H9 (cell line): ENCODE results near the gene FBXO38. TPM values are rescaled to one million over a fixed set of nuclear protein-coding genes. Genes with fewer than 3 reads are reported as not detected.

Experiments used
- DNase-seq: peaks from one replicate; pipeline ENCODE4 v3.0.0-alpha.2; 2017
- H2AFZ ChIP-seq: one replicate; pipeline ENCODE4 v1.6.1; 2013; ENCODE audit warnings: mild to moderate bottlenecking, low read length, control low read depth, moderate library complexity
- H2AK5ac ChIP-seq: 2 replicates; pipeline ENCODE4 v1.6.1; 2013; ENCODE audit warnings: low read length, control low read depth, mixed read lengths; ENCODE audit not compliant: insufficient read length
- H2BK120ac ChIP-seq: one replicate; pipeline ENCODE4 v1.6.1; 2013; ENCODE audit warnings: low read depth, mild to moderate bottlenecking, low read length, control low read depth, inconsistent platforms; ENCODE audit not compliant: poor library complexity, severe bottlenecking
- H2BK12ac ChIP-seq: 2 replicates; pipeline ENCODE4 v1.6.1; 2013; ENCODE audit warnings: low read length, control low read depth, mixed read lengths, low read depth; ENCODE audit not compliant: insufficient read length
- H2BK15ac ChIP-seq: 2 replicates; pipeline ENCODE4 v1.6.1; 2013; ENCODE audit warnings: low read depth, low read length, control low read depth
- H2BK20ac ChIP-seq: one replicate; pipeline ENCODE4 v1.6.1; 2013; ENCODE audit warnings: low read depth, mild to moderate bottlenecking, low read length, control low read depth, inconsistent platforms; ENCODE audit not compliant: poor library complexity, severe bottlenecking
- H2BK5ac ChIP-seq: 2 replicates; pipeline ENCODE4 v1.6.1; 2013; ENCODE audit warnings: low read length, control low read depth, mixed read lengths; ENCODE audit not compliant: insufficient read length
- H3K14ac ChIP-seq: 2 replicates; pipeline ENCODE4 v1.6.1; 2013; ENCODE audit warnings: low read length, control low read depth; ENCODE audit not compliant: insufficient read depth
- H3K18ac ChIP-seq: 2 replicates; pipeline ENCODE4 v1.6.1; 2013; ENCODE audit warnings: low read depth, mild to moderate bottlenecking, mixed read lengths, low read length, control low read depth; ENCODE audit not compliant: insufficient read length
- H3K23ac ChIP-seq: 2 replicates; pipeline ENCODE4 v1.6.1; 2013; ENCODE audit warnings: low read length, control low read depth, mixed read lengths, low read depth; ENCODE audit not compliant: insufficient read length
- H3K23me2 ChIP-seq: 2 replicates; pipeline ENCODE4 v1.6.1; 2013; ENCODE audit warnings: low read depth, mild to moderate bottlenecking, mixed read lengths, low read length, control low read depth; ENCODE audit not compliant: insufficient read length, poor library complexity, severe bottlenecking
- H3K27ac ChIP-seq: 2 replicates; pipeline ENCODE4 v1.5.1; 2013; ENCODE audit warnings: low read length, control low read depth, mixed read lengths, low read depth; ENCODE audit not compliant: insufficient read length
- H3K27me3 ChIP-seq: 2 replicates; pipeline ENCODE4 v1.6.1; 2013; ENCODE audit warnings: low read length, control low read depth, inconsistent platforms; ENCODE audit not compliant: insufficient read depth
- H3K4ac ChIP-seq: 2 replicates; pipeline ENCODE4 v1.6.1; 2013; ENCODE audit warnings: low read depth, mild to moderate bottlenecking, control low read depth, inconsistent platforms, low read length, moderate library complexity
- H3K4me1 ChIP-seq: 2 replicates; pipeline ENCODE4 v1.6.1; 2013; ENCODE audit warnings: low read length, control low read depth, inconsistent platforms; ENCODE audit not compliant: insufficient read depth
- H3K4me2 ChIP-seq: 2 replicates; pipeline ENCODE4 v1.6.1; 2013; ENCODE audit warnings: low read length, control low read depth, mixed read lengths; ENCODE audit not compliant: insufficient read length, insufficient read depth
- H3K56ac ChIP-seq: 2 replicates; pipeline ENCODE4 v1.6.1; 2013; ENCODE audit warnings: low read depth, mild to moderate bottlenecking, mixed read lengths, low read length, control low read depth; ENCODE audit not compliant: insufficient read length
- H3K79me1 ChIP-seq: 2 replicates; pipeline ENCODE4 v1.6.1; 2013; ENCODE audit warnings: low read depth, mild to moderate bottlenecking, moderate library complexity, low read length, control low read depth, inconsistent platforms; ENCODE audit not compliant: insufficient read depth, poor library complexity, severe bottlenecking
- H3K79me2 ChIP-seq: 2 replicates; pipeline ENCODE4 v1.6.1; 2013; ENCODE audit warnings: low read length, control low read depth, inconsistent platforms; ENCODE audit not compliant: insufficient read depth
- H3K9ac ChIP-seq: 2 replicates; pipeline ENCODE4 v1.6.1; 2013; ENCODE audit warnings: low read length, control low read depth, mixed read lengths; ENCODE audit not compliant: insufficient read length; ENCODE audit errors: extremely low read depth
- H3K9me3 ChIP-seq: one replicate; pipeline ENCODE4 v1.6.1; 2013; ENCODE audit warnings: low read depth, low read length, inconsistent platforms; ENCODE audit not compliant: control insufficient read depth
- H3T11ph ChIP-seq: one replicate; pipeline ENCODE4 v1.6.1; 2013; ENCODE audit warnings: mild to moderate bottlenecking, low read length, control low read depth, inconsistent platforms
- H4K20me1 ChIP-seq: one replicate; pipeline ENCODE4 v1.6.1; 2013; ENCODE audit not compliant: control insufficient read depth, insufficient read length, insufficient read depth
- H4K5ac ChIP-seq: 2 replicates; pipeline ENCODE4 v1.6.1; 2013; ENCODE audit warnings: low read depth, mild to moderate bottlenecking, mixed read lengths, low read length, control low read depth; ENCODE audit not compliant: insufficient read length
- H4K8ac ChIP-seq: replicated peaks from 2 replicates; pipeline ENCODE4 v1.6.1; 2013; ENCODE audit warnings: low read length, control low read depth, mixed read lengths, low read depth; ENCODE audit not compliant: insufficient read length
- H4K91ac ChIP-seq: 2 replicates; pipeline ENCODE4 v1.6.1; 2013; ENCODE audit warnings: low read depth, mild to moderate bottlenecking, moderate library complexity, mixed read lengths, low read length, control low read depth; ENCODE audit not compliant: insufficient read length
- H3K27ac Mint-ChIP-seq, 3 experiments: 2 replicates in 2 of 3; 3 replicates in 1 of 3; pipeline ENCODE4 v1.8.0; 2020 to 2021; ENCODE audit warnings: mixed read lengths in 3 of 3, mild to moderate bottlenecking in 1 of 3, moderate library complexity in 1 of 3
- H3K27me3 Mint-ChIP-seq: 2 replicates; pipeline ENCODE4 v1.8.0; 2021; ENCODE audit warnings: low read depth, mild to moderate bottlenecking, moderate library complexity, mixed read lengths
- H3K36me3 Mint-ChIP-seq, 3 experiments: 2 replicates in 2 of 3; 3 replicates in 1 of 3; pipeline ENCODE4 v1.8.0; 2020 to 2021; ENCODE audit warnings: low read depth in 3 of 3, mixed read lengths in 3 of 3; ENCODE audit not compliant: insufficient read depth in 1 of 3
- H3K4me1 Mint-ChIP-seq, 2 experiments: 2 replicates each; pipeline ENCODE4 v1.8.0; 2020; ENCODE audit warnings: mixed read lengths in 2 of 2
- H3K4me3 Mint-ChIP-seq, 2 experiments: 2 replicates in 1 of 2; 3 replicates in 1 of 2; pipeline ENCODE4 v1.8.0; 2020 to 2021; ENCODE audit warnings: mild to moderate bottlenecking in 2 of 2, mixed read lengths in 2 of 2, moderate library complexity in 1 of 2
- H3K9me3 Mint-ChIP-seq, 2 experiments: 2 replicates in 1 of 2; 3 replicates in 1 of 2; pipeline ENCODE4 v1.8.0; 2020; ENCODE audit warnings: mild to moderate bottlenecking in 2 of 2, mixed read lengths in 2 of 2, moderate library complexity in 1 of 2
- WGBS: extraction: QIAGEN DNeasy Blood & Tissue Kit; methylation state at CpG from one replicate; pipeline ENCODE4 v1.1.7; 2013; ENCODE audit warnings: missing lambda C conversion rate, low lambda C conversion rate, mixed read lengths; ENCODE audit not compliant: insufficient read length; ENCODE audit errors: extremely low coverage; 5-methylcytosine and 5-hydroxymethylcytosine counted together
- total RNA-seq: library from RNA; stranded (reverse); gene quantifications from 2 replicates; pipeline ENCODE4 v1.2.1, GENCODE V29; 2021
- TF ChIP-seq, protein P1 (sequence below): fragments of 200-600 bp; sonication (generic); conservative IDR thresholded peaks from 3 replicates; pipeline ENCODE4 v1.8.0; 2021; ENCODE audit warnings: antibody characterized with exemption, mild to moderate bottlenecking

FBXO38 gene
- total RNA-seq, 1 experiment from 2014 or later, result 34.6 TPM

DNA sequence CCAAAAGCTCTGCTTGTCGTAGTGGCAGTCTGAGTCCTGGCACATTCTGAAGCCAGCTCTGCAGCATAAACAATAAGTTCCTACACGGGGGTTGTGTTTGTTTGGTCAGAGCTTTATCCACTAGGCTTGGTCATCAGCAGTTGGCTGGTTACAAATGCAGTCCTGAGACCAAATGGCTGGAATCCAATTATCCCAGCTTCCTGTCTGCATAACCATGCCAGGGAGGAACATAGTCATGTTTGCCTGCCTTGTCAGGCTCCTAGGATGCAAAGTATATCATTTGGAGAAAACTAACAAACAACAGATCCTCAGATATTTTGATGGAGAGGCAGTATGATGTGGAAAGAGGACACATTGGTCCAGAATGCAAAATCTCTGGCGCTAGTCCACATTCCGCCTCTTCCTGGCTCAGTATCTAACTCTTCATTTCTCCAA, 85.8 kb downstream of the FBXO38 start:
- Mint-ChIP-seq H3K4me1 (peaks cover 0 to 3% of the 10 kb centered on the region in 2 experiments; a peak in 2 of 4 replicates), H3K4me3 (no peak overlapping the region), H3K9me3 (peaks cover 0 to 2% of the 10 kb centered on the region in 2 experiments; a peak in 1 of 5 replicates), H3K36me3 (no peaks in the 10 kb centered on the region), H3K27ac (no peak overlapping the region), H3K27me3 (no peaks in the 10 kb centered on the region; the same call in 1 of the 2 replicates)
- Histone ChIP-seq H3T11ph (no peak overlapping the region), H2BK12ac (no peak overlapping the region), H3K27ac (no peak overlapping the region), H4K20me1 (no peaks in the 10 kb centered on the region), H3K23me2 (no peaks in the 10 kb centered on the region), H3K23ac (no peak overlapping the region), H4K8ac (no peak overlapping the region), H2BK20ac (no peak overlapping the region), H3K14ac (no peak overlapping the region), H2AFZ (peak overlapping the region; percentile 22), H4K91ac (no peak overlapping the region), H2BK15ac (no peak overlapping the region), H2AK5ac (no peak overlapping the region), H2BK120ac (no peak overlapping the region), H3K56ac (no peak overlapping the region), H3K4me2 (no peak overlapping the region), H2BK5ac (no peak overlapping the region), H3K9me3 (no peaks in the 10 kb centered on the region), H3K18ac (no peak overlapping the region), H3K27me3 (no peaks in the 10 kb centered on the region; the same call in 1 of the 2 replicates), H3K4me1 (no peaks in the 10 kb centered on the region), H3K9ac (no peak overlapping the region), H3K79me2 (no peaks in the 10 kb centered on the region), H3K79me1 (no peaks in the 10 kb centered on the region), H4K5ac (no peak overlapping the region), H3K4ac (no peak overlapping the region)
- TF ChIP-seq, protein P1, sequence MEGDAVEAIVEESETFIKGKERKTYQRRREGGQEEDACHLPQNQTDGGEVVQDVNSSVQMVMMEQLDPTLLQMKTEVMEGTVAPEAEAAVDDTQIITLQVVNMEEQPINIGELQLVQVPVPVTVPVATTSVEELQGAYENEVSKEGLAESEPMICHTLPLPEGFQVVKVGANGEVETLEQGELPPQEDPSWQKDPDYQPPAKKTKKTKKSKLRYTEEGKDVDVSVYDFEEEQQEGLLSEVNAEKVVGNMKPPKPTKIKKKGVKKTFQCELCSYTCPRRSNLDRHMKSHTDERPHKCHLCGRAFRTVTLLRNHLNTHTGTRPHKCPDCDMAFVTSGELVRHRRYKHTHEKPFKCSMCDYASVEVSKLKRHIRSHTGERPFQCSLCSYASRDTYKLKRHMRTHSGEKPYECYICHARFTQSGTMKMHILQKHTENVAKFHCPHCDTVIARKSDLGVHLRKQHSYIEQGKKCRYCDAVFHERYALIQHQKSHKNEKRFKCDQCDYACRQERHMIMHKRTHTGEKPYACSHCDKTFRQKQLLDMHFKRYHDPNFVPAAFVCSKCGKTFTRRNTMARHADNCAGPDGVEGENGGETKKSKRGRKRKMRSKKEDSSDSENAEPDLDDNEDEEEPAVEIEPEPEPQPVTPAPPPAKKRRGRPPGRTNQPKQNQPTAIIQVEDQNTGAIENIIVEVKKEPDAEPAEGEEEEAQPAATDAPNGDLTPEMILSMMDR, result no peak
- WGBS, result no CpG with 5 or more reads among the region's 4 CpGs
- no peak for DNase-seq
